Hepatocyte (in vitro differentiated cells): ENCODE data around the gene SSR2. TPM values are rescaled to one million over a fixed set of nuclear protein-coding genes. Genes with fewer than 3 reads are reported as not detected.
A peak's percentile ranks its signal among the peaks of the same experiment; 100 is the strongest.

Experiments used
- DNase-seq: peaks from one replicate; pipeline ENCODE4 v3.0.0-alpha.2; 2016; ENCODE audit warnings: low spot score
- H2AFZ ChIP-seq: fragments of 200-600 bp; sonication (generic); 2 replicates; pipeline ENCODE4 v1.6.0; 2016; ENCODE audit warnings: antibody characterized with exemption, mild to moderate bottlenecking
- H3K27ac ChIP-seq: fragments of 200-600 bp; sonication (generic); 2 replicates; pipeline ENCODE4 v1.5.1; 2016; ENCODE audit warnings: mild to moderate bottlenecking
- H3K27me3 ChIP-seq: fragments of 200-600 bp; sonication (generic); 2 replicates; pipeline ENCODE4 v1.6.1; 2016
- H3K36me3 ChIP-seq: fragments of 200-600 bp; sonication (generic); replicated peaks from 2 replicates; pipeline ENCODE4 v1.5.1; 2016; ENCODE audit warnings: low read depth; ENCODE audit not compliant: insufficient read depth
- H3K4me1 ChIP-seq: fragments of 200-600 bp; sonication (generic); 2 replicates; pipeline ENCODE4 v1.5.1; 2016; ENCODE audit warnings: mild to moderate bottlenecking, moderate library complexity; ENCODE audit not compliant: insufficient read depth
- H3K4me2 ChIP-seq: fragments of 200-600 bp; sonication (generic); 2 replicates; pipeline ENCODE4 v1.6.0; 2016
- H3K4me3 ChIP-seq: fragments of 200-600 bp; sonication (generic); 2 replicates; pipeline ENCODE4 v1.5.1; 2016; ENCODE audit warnings: mild to moderate bottlenecking
- H3K79me2 ChIP-seq: fragments of 200-600 bp; sonication (generic); 2 replicates; pipeline ENCODE4 v1.6.0; 2017; ENCODE audit warnings: mild to moderate bottlenecking
- H3K9me2 ChIP-seq: fragments of 200-600 bp; sonication (generic); replicated peaks from 2 replicates; pipeline ENCODE4 v1.6.0; 2017; ENCODE audit warnings: mild to moderate bottlenecking; ENCODE audit not compliant: insufficient read depth
- H3K9me3 ChIP-seq: fragments of 200-600 bp; sonication (generic); 2 replicates; pipeline ENCODE4 v1.5.1; 2016; ENCODE audit warnings: low read depth, mild to moderate bottlenecking
- H4K20me1 ChIP-seq: fragments of 200-600 bp; sonication (generic); 2 replicates; pipeline ENCODE4 v1.6.0; 2016; ENCODE audit warnings: mild to moderate bottlenecking; ENCODE audit not compliant: insufficient read depth, poor library complexity, severe bottlenecking
- EZH2 ChIP-seq: fragments of 200-600 bp; sonication (generic); IDR thresholded peaks from 2 replicates; pipeline ENCODE4 v1.6.1; 2016; ENCODE audit warnings: antibody characterized with exemption, mild to moderate bottlenecking, borderline replicate concordance
- EZH2phosphoT487 ChIP-seq: fragments of 200-600 bp; sonication (generic); IDR thresholded peaks from one replicate; pipeline ENCODE4 v1.6.1; 2018; ENCODE audit warnings: antibody characterized with exemption, mild to moderate bottlenecking, low read depth, moderate library complexity; ENCODE audit not compliant: unreplicated experiment, severe bottlenecking
- WGBS: methylation state at CpG from one replicate; pipeline ENCODE4 v1.1.6; 2016; ENCODE audit warnings: low lambda C conversion rate; ENCODE audit errors: missing lambda C conversion rate; 5-methylcytosine and 5-hydroxymethylcytosine counted together
- polyA plus RNA-seq: library from polyadenylated mRNA; unstranded; fragments of >200 nt; fragmentation: Nextera tagmentation; extraction: Ambion mirVana; gene quantifications from 2 replicates; pipeline ENCODE4 v1.2.1, GENCODE V29; 2016
- total RNA-seq: library from RNA; depleted of rRNA; stranded (reverse); fragments of >200 nt; gene quantifications from 2 replicates; pipeline ENCODE4 v1.2.3, GENCODE V29; 2014
- TF ChIP-seq, protein P1 (sequence below): fragments of 200-600 bp; sonication (generic); IDR thresholded peaks from 2 replicates; pipeline ENCODE4 v1.5.1; 2016; ENCODE audit warnings: antibody characterized with exemption, mild to moderate bottlenecking; ENCODE audit not compliant: poor library complexity

Gene SSR2
- total and polyA plus RNA-seq, 2 experiments from 2014 or later = 326 to 393 TPM

DNA sequence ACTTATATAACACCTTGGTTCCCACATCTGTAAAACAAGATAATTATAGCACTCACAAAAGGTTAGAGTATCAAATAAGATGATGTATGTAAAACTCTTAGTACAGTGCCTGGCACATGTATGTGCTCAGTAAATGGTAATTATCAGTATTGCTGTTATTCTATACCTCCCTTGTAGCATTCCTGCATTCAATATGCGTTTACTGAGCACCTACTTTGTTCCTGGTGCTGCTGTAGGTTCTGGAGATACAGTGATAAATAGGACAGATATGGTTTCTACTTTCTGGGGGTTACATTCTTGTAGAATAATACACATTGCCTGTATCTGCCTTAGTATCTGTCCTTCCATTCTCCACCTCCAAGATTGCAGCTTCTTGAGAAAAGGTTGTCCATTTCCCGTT is 1.2 kb upstream of the SSR2 start:
- TF ChIP-seq, protein P1, sequence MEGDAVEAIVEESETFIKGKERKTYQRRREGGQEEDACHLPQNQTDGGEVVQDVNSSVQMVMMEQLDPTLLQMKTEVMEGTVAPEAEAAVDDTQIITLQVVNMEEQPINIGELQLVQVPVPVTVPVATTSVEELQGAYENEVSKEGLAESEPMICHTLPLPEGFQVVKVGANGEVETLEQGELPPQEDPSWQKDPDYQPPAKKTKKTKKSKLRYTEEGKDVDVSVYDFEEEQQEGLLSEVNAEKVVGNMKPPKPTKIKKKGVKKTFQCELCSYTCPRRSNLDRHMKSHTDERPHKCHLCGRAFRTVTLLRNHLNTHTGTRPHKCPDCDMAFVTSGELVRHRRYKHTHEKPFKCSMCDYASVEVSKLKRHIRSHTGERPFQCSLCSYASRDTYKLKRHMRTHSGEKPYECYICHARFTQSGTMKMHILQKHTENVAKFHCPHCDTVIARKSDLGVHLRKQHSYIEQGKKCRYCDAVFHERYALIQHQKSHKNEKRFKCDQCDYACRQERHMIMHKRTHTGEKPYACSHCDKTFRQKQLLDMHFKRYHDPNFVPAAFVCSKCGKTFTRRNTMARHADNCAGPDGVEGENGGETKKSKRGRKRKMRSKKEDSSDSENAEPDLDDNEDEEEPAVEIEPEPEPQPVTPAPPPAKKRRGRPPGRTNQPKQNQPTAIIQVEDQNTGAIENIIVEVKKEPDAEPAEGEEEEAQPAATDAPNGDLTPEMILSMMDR = no peak
- no peak for TF ChIP-seq EZH2
- no peak for TF ChIP-seq EZH2phosphoT487

DNA sequence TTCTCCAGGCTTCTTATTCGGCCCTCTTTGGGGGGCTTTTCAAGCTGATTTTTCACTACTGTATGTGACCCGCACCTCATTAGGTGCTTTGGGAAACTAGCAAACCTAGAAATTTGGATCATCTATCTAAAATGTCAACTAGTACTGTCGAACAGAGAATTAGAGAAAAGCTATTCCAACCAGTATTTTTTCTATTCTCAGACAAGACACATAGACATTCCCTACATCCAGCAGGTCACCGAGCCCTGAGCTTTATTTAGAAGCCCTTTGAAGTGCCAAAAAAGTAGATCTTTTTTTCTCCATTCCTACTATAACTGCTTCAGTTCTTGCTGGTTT is 310 bp upstream of the SSR2 start:
- H3K9me3 ChIP-seq = no peaks in the 10 kb centered on the region
- no peak overlapping the region for H3K27ac ChIP-seq
- peaks cover 17% of the 10 kb centered on the region for H3K4me1 ChIP-seq
- H3K27me3 ChIP-seq = no peaks in the 10 kb centered on the region
- H2AFZ ChIP-seq = peak overlapping the region; percentile 78
- TF ChIP-seq EZH2phosphoT487 (no peak), EZH2 (no peak)
- TF ChIP-seq, protein P1 = no peak
- 11% methylated on average over 4 of the region's 4 CpGs for WGBS
- H3K36me3 ChIP-seq = no peaks in the 10 kb centered on the region
- peaks cover 37% of the 10 kb centered on the region for H3K79me2 ChIP-seq
- H3K4me2 ChIP-seq = peak overlapping the region; percentile 80
- no peaks in the 10 kb centered on the region for H4K20me1 ChIP-seq
- DNase-seq = no peak
- H3K9me2 ChIP-seq = no peaks in the 10 kb centered on the region
- no peak overlapping the region for H3K4me3 ChIP-seq

More for the DNA sequence above, 1.2 kb upstream of the SSR2 start:
- WGBS = 94% methylated on average over 2 of the region's 2 CpGs
- Histone ChIP-seq H3K36me3 (no peaks in the 10 kb centered on the region), H3K9me2 (no peaks in the 10 kb centered on the region), H3K79me2 (peaks cover 35% of the 10 kb centered on the region), H3K4me2 (no peak overlapping the region), H3K4me3 (no peak overlapping the region), H3K27ac (no peak overlapping the region), H3K27me3 (no peaks in the 10 kb centered on the region), H3K4me1 (peaks cover 17% of the 10 kb centered on the region), H3K9me3 (no peaks in the 10 kb centered on the region), H2AFZ (no peak overlapping the region), H4K20me1 (no peaks in the 10 kb centered on the region)
- DNase-seq = no peak

DNA sequence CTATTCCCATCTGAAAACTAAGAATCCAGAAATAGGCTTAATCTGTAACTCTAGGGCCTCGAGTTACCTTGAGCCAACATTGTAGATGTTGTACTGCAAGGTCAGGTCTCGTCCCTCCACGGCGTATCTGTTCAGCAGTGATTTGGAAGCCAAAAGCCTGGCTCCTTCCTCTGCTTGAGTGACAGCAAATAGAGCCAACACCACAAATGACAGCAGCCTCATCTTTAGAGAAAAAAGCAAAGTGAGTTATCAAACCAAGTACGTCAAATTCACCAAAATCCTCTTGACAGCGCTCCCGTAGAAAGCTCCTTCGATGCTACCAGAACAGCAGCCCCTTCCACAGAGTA is 832 bp downstream of the SSR2 start:
- Histone ChIP-seq H3K9me3 (no peaks in the 10 kb centered on the region), H3K4me1 (peaks cover 10% of the 10 kb centered on the region), H3K4me3 (peak overlapping the region; percentile 65), H3K36me3 (no peaks in the 10 kb centered on the region), H3K27ac (peak overlapping the region; percentile 62), H3K27me3 (no peaks in the 10 kb centered on the region), H3K79me2 (peaks cover 44% of the 10 kb centered on the region), H3K4me2 (peak overlapping the region; percentile 80), H2AFZ (no peak overlapping the region), H3K9me2 (no peaks in the 10 kb centered on the region), H4K20me1 (no peaks in the 10 kb centered on the region)
- TF ChIP-seq, protein P1 = no peak
- TF ChIP-seq EZH2 (no peak), EZH2phosphoT487 (no peak)
- no peak for DNase-seq
- 49% methylated on average over 8 of the region's 8 CpGs for WGBS

GRCh38 chr1:156014829-156015228 is 5.9 kb downstream of the SSR2 start:
- TF ChIP-seq, protein P1 = no peak
- Histone ChIP-seq H2AFZ (no peak overlapping the region), H4K20me1 (no peaks in the 10 kb centered on the region), H3K27me3 (no peaks in the 10 kb centered on the region), H3K4me1 (peaks cover 8% of the 10 kb centered on the region), H3K4me3 (no peak overlapping the region), H3K79me2 (peaks cover 40% of the 10 kb centered on the region), H3K36me3 (peaks cover 7% of the 10 kb centered on the region), H3K27ac (no peak overlapping the region), H3K9me2 (no peaks in the 10 kb centered on the region), H3K9me3 (no peaks in the 10 kb centered on the region), H3K4me2 (no peak overlapping the region)
- 92% methylated on average over 7 of the region's 7 CpGs for WGBS
- DNase-seq = no peak
